ENCODE data around the gene PPDPF.

Gene PPDPF

GRCh38 chr20:63522091-63522868, 1.7 kb downstream of the PPDPF start:
- DNase-seq (ENCODE audit: low read depth), result no peak

GRCh38 chr20:63522981-63523611, 2.5 kb downstream of the PPDPF start:
- DNase-seq (ENCODE audit: low read depth), result no peak

- no peak for DNase-seq (ENCODE audit: low read depth)
These were observed 4.6 kb downstream of the PPDPF start for GRCh38 chr20:63525185-63525584.

- no peak for DNase-seq (ENCODE audit: low read depth)
These were observed 5.4 kb downstream of the PPDPF start for GRCh38 chr20:63525971-63526370.

- no peak for DNase-seq (ENCODE audit: low read depth)
These were observed 6.6 kb downstream of the PPDPF start for GRCh38 chr20:63527184-63527583.

GRCh38 chr20:63529180-63529860, 8.8 kb downstream of the PPDPF start:
- no peak for DNase-seq (ENCODE audit: low read depth)

- DNase-seq (ENCODE audit: low read depth), result no peak
These were observed 9.6 kb downstream of the PPDPF start for GRCh38 chr20:63529861-63530787.

- no peak for DNase-seq (ENCODE audit: low read depth)
These were observed 10.2 kb downstream of the PPDPF start for GRCh38 chr20:63530788-63531160.

GRCh38 chr20:63531686-63532448, 11.3 kb downstream of the PPDPF start:
- DNase-seq (ENCODE audit: low read depth), result no peak

- no peak for DNase-seq (ENCODE audit: low read depth)
These were observed 11.9 kb downstream of the PPDPF start for GRCh38 chr20:63532449-63532971.

GRCh38 chr20:63533388-63533787, 12.8 kb downstream of the PPDPF start:
- DNase-seq (ENCODE audit: low read depth), result no peak

- DNase-seq (ENCODE audit: low read depth), result no peak
These were observed 13.4 kb downstream of the PPDPF start for GRCh38 chr20:63533871-63534393.

- no peak for DNase-seq (ENCODE audit: low read depth)
These were observed 13.9 kb downstream of the PPDPF start for GRCh38 chr20:63534427-63534830.

GRCh38 chr20:63534831-63535651, 14.5 kb downstream of the PPDPF start:
- no peak for DNase-seq (ENCODE audit: low read depth)

- DNase-seq (ENCODE audit: low read depth), result no peak
These were observed 15.8 kb downstream of the PPDPF start for GRCh38 chr20:63536241-63536977.

GRCh38 chr20:63536997-63537524, 16.5 kb downstream of the PPDPF start, which contains the start of gene PTK6:
TSS of gene PTK6 (minus strand) at chr20:63537376. CDS start at chr20:63537314, 62 bp downstream.
- DNase-seq (ENCODE audit: low read depth), result no peak

GRCh38 chr20:63537525-63538203, 17.1 kb downstream of the PPDPF start:
- peak; percentile 84 for DNase-seq (ENCODE audit: low read depth)

Data from activated T-helper 1 cell treated with Interleukin-2 at 50 U/mL for 16 hours (primary cell).